Measurements from ENCODE around the gene MUTYH.
"Not testable (repeated sequence)": the region's sequence is repeated elsewhere in the genome, so short reads cannot be mapped to it uniquely, and the experiment has no call there.

MUTYH gene

GRCh38 chr1:45339789-45340558, at the start of gene MUTYH, which contains the start of gene TOE1:
MUTYH (minus strand) TSS chr1:45340440; CDS start chr1:45334505, 5,935 bp downstream.
TOE1 (plus strand) TSS chr1:45340170; CDS start chr1:45340253, 83 bp downstream.
- DNase-seq: peak; percentile 98

- no peak for DNase-seq
Measured at GRCh38 chr1:45386219-45386618, 46.0 kb upstream of the MUTYH start.

GRCh38 chr1:45385302-45385701, 45.1 kb upstream of the MUTYH start:
- no peak for DNase-seq

GRCh38 chr1:45384213-45384612, 44.0 kb upstream of the MUTYH start:
- DNase-seq: not testable (repeated sequence)

- no peak for DNase-seq
Measured at GRCh38 chr1:45383191-45383590, 43.0 kb upstream of the MUTYH start.

- no peak for DNase-seq
Measured at GRCh38 chr1:45381243-45381642, 41.0 kb upstream of the MUTYH start.

GRCh38 chr1:45380730-45381129, 40.5 kb upstream of the MUTYH start:
- no peak for DNase-seq

- no peak for DNase-seq
Measured at GRCh38 chr1:45380125-45380524, 39.9 kb upstream of the MUTYH start.

GRCh38 chr1:45379524-45379923, 39.3 kb upstream of the MUTYH start:
- no peak for DNase-seq

- DNase-seq: no peak
Measured at GRCh38 chr1:45378184-45378583, 37.9 kb upstream of the MUTYH start.

GRCh38 chr1:45375104-45376090, 35.2 kb upstream of the MUTYH start:
- DNase-seq: no peak

- DNase-seq: no peak
Measured at GRCh38 chr1:45373573-45373972, 33.3 kb upstream of the MUTYH start.

GRCh38 chr1:45370575-45370974, 30.3 kb upstream of the MUTYH start:
- DNase-seq: no peak

GRCh38 chr1:45365051-45365450, 24.8 kb upstream of the MUTYH start:
- no peak for DNase-seq

GRCh38 chr1:45364294-45364693, 24.1 kb upstream of the MUTYH start:
- DNase-seq: no peak

- peak; percentile 23 for DNase-seq
Measured at GRCh38 chr1:45360981-45361380, 20.7 kb upstream of the MUTYH start.

GRCh38 chr1:45359882-45360513, 19.8 kb upstream of the MUTYH start:
- peak; percentile 55 for DNase-seq

- no peak for DNase-seq
Measured at GRCh38 chr1:45356186-45356585, 15.9 kb upstream of the MUTYH start.

GRCh38 chr1:45355683-45356082, 15.4 kb upstream of the MUTYH start:
- no peak for DNase-seq

GRCh38 chr1:45354838-45355237, 14.6 kb upstream of the MUTYH start:
- no peak for DNase-seq

- no peak for DNase-seq
Measured at GRCh38 chr1:45353685-45354084, 13.4 kb upstream of the MUTYH start.

- DNase-seq: no peak
Measured at GRCh38 chr1:45351508-45351907, 11.3 kb upstream of the MUTYH start.

All from RPMI8226 (cell line).